ENCODE data around the gene GLIS1. TPM values are rescaled to one million over a fixed set of nuclear protein-coding genes. Genes with fewer than 3 reads are reported as not detected.

Gene GLIS1
- polyA plus RNA-seq, 3 donors: not detected

DNA sequence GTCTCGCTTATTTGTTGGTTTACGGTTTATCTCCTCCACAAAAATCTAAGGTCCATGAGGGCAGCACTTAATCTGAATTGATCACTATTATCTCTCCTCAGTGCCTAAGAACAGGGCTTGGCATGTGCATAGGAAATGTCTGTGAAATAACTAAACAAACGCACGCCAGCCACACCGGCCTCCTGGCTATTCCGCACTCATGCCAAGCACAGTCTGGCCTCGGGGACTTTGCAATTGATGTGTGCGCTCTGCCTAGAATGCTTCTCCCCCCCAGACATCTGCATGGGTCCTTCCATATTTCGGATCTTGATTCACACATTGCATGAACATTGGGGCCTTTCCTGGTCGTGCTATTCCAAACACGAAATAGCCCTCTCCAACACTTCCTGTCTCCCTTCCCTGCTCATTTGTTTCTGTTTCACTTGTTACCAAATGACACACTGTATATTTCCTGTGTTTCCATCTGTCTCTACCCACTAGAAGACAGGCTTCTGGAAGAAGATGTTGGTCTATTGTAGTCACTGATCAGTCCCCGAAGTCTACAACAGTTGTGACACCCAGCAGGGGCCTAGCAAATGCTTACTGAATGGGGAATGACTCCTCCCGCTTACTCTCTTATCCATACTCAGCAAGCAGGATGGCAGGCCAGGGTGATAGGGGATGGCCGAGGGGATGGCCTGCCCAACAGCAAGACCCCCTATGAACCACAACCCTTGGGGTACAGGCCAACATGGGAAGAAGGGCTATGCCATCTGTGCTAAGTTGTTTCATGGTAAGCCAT is 93.9 kb downstream of the GLIS1 start:
- Histone ChIP-seq H3K9me3 (replicated peaks in 1 of 2; ENCODE audit: control insufficient read depth in 1 of 2, insufficient read depth in 1 of 2, low read length in 2 of 2) (no peaks in the 10 kb centered on the region), H3K27ac (ENCODE audit: low read depth in 1 of 2, low read length in 2 of 2) (no peak overlapping the region), H3K4me2 (replicated peaks; ENCODE audit: extremely low read depth, low read length, poor library complexity, severe bottlenecking) (no peak overlapping the region), H4K20me1 (ENCODE audit: insufficient read depth, low read length) (no peaks in the 10 kb centered on the region), H2AFZ (ENCODE audit: insufficient read depth, low read depth, low read length, poor library complexity, severe bottlenecking) (no peak overlapping the region), H3K79me2 (ENCODE audit: insufficient read depth, low read length) (no peaks in the 10 kb centered on the region), H3K27me3 (ENCODE audit: control insufficient read depth in 2 of 2, insufficient read depth in 2 of 2, low read length in 2 of 2) (no peaks in the 10 kb centered on the region), H3K9ac (ENCODE audit: insufficient read depth, low read length, poor library complexity, severe bottlenecking) (no peak overlapping the region), H3K4me3 (replicated peaks in 1 of 3; ENCODE audit: low read depth in 2 of 3, low read length in 3 of 3) (no peak overlapping the region), H3K4me1 (ENCODE audit: control insufficient read depth in 1 of 2, insufficient read depth in 2 of 2, low read length in 2 of 2) (no peaks in the 10 kb centered on the region), H3K36me3 (replicated peaks in 1 of 2; ENCODE audit: control insufficient read depth in 1 of 2, insufficient read depth in 2 of 2, low read length in 2 of 2) (no peaks in the 10 kb centered on the region)
- Mint-ChIP-seq H3K4me3 (no peak overlapping the region), H3K27me3 (ENCODE audit: low read depth in 3 of 3) (peaks cover 0 to 4% (median 1%) of the 10 kb centered on the region in 3 donors), H3K36me3 (no peaks in the 10 kb centered on the region), H3K4me1 (no peaks in the 10 kb centered on the region), H3K9me3 (peaks cover 0 to 2% (median 0%) of the 10 kb centered on the region in 7 donors), H3K27ac (no peak overlapping the region)
- intact Hi-C loops (cut with micrococcal nuclease): no loop called here
- TF ChIP-seq, protein P1, sequence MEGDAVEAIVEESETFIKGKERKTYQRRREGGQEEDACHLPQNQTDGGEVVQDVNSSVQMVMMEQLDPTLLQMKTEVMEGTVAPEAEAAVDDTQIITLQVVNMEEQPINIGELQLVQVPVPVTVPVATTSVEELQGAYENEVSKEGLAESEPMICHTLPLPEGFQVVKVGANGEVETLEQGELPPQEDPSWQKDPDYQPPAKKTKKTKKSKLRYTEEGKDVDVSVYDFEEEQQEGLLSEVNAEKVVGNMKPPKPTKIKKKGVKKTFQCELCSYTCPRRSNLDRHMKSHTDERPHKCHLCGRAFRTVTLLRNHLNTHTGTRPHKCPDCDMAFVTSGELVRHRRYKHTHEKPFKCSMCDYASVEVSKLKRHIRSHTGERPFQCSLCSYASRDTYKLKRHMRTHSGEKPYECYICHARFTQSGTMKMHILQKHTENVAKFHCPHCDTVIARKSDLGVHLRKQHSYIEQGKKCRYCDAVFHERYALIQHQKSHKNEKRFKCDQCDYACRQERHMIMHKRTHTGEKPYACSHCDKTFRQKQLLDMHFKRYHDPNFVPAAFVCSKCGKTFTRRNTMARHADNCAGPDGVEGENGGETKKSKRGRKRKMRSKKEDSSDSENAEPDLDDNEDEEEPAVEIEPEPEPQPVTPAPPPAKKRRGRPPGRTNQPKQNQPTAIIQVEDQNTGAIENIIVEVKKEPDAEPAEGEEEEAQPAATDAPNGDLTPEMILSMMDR (IDR thresholded peaks at IDR 0.05): no peak
- no peak for DNase-seq
- WGBS (ENCODE audit: insufficient coverage): 76% methylated on average over 8 of the region's 14 CpGs

DNA sequence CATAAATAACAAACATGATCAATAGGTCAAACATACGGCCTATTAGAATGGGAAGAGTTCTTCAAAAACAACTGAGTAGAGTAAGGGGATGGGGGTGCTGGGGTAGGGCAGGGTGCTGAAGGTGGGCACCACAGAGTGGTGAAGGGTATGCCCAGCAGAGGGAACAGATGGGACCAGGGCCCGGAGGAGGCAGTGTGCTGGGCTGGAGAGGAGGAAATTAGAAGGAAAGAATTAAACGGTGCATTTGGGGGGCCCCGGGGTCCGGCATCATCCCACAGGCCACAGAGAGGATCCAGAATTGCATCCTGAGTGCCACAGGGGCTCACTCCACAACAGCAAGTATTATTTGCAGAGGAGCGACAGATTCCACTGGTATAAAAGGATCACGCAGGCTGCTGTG is 94.5 kb downstream of the GLIS1 start:
- H3K27ac Mint-ChIP-seq: no peak overlapping the region
- Histone ChIP-seq H3K9ac (ENCODE audit: insufficient read depth, low read length, poor library complexity, severe bottlenecking) (no peak overlapping the region), H3K9me3 (replicated peaks in 1 of 2; ENCODE audit: control insufficient read depth in 1 of 2, insufficient read depth in 1 of 2, low read length in 2 of 2) (no peaks in the 10 kb centered on the region), H3K4me1 (ENCODE audit: control insufficient read depth in 1 of 2, insufficient read depth in 2 of 2, low read length in 2 of 2) (no peaks in the 10 kb centered on the region), H3K27ac (ENCODE audit: low read depth in 1 of 2, low read length in 2 of 2) (no peak overlapping the region), H3K79me2 (ENCODE audit: insufficient read depth, low read length) (no peaks in the 10 kb centered on the region), H3K27me3 (ENCODE audit: control insufficient read depth in 2 of 2, insufficient read depth in 2 of 2, low read length in 2 of 2) (no peaks in the 10 kb centered on the region), H3K4me3 (replicated peaks in 1 of 3; ENCODE audit: low read depth in 2 of 3, low read length in 3 of 3) (no peak overlapping the region), H2AFZ (ENCODE audit: insufficient read depth, low read depth, low read length, poor library complexity, severe bottlenecking) (no peak overlapping the region), H3K4me2 (replicated peaks; ENCODE audit: extremely low read depth, low read length, poor library complexity, severe bottlenecking) (no peak overlapping the region), H4K20me1 (ENCODE audit: insufficient read depth, low read length) (no peaks in the 10 kb centered on the region), H3K36me3 (replicated peaks in 1 of 2; ENCODE audit: control insufficient read depth in 1 of 2, insufficient read depth in 2 of 2, low read length in 2 of 2) (no peaks in the 10 kb centered on the region)
- DNase-seq: no peak
- H3K4me1 Mint-ChIP-seq: no peaks in the 10 kb centered on the region
- TF ChIP-seq, protein P1 (IDR thresholded peaks at IDR 0.05): no peak
- H3K36me3 Mint-ChIP-seq: no peaks in the 10 kb centered on the region
- H3K9me3 Mint-ChIP-seq: peaks cover 0 to 2% (median 0%) of the 10 kb centered on the region in 7 donors
- H3K4me3 Mint-ChIP-seq: no peak overlapping the region
- WGBS (ENCODE audit: insufficient coverage): 100% methylated on average over 3 of the region's 7 CpGs
- peaks cover 0 to 4% (median 1%) of the 10 kb centered on the region in 3 donors for H3K27me3 Mint-ChIP-seq (ENCODE audit: low read depth in 3 of 3)
- intact Hi-C loops (cut with micrococcal nuclease): no loop called here
